ENCODE measurements around the gene GRIK2. TPM values are rescaled to one million over a fixed set of nuclear protein-coding genes. Genes with fewer than 3 reads are reported as not detected.

Gene GRIK2
- total and polyA plus RNA-seq, 2 of the 4 experiments (the other 2 are of a cell fraction), result 8.2 to 15.2 TPM

GRCh38 chr6:101397199-101397598, 3.7 kb downstream of the GRIK2 start:
- ChIA-PET CTCF (no interaction called here), POLR2A (ENCODE audit: unreplicated experiment) (no interaction called here)
- Histone ChIP-seq H3K79me1 (ENCODE audit: low read depth in 1 of 2, low read length in 2 of 2) (peaks cover 5 to 11% of the 10 kb centered on the region in 2 experiments; a peak in 2 of 4 replicates), H4K8ac (ENCODE audit: low read depth in 2 of 2, low read length in 2 of 2) (no peak overlapping the region), H3K56ac (ENCODE audit: extremely low read depth, insufficient read depth, low read length) (no peak overlapping the region), H3K23ac (ENCODE audit: low read depth, low read length) (no peak overlapping the region), H3K9me1 (ENCODE audit: insufficient read depth, low read length) (0 out of 2 replicates have a peak, but pooled peaks cover 2% of the 10 kb centered on the region), H3K4me3 (ENCODE audit: insufficient read depth, low read depth, low read length) (no peak overlapping the region), H2AK5ac (ENCODE audit: low read depth, low read length) (no peak overlapping the region), H3K27ac (ENCODE audit: insufficient read depth, low read length) (no peak overlapping the region), H4K20me1 (ENCODE audit: insufficient read depth, low read length) (no peaks in the 10 kb centered on the region), H3K4me1 (ENCODE audit: control insufficient read depth, insufficient read depth, low read length) (0 out of 2 replicates have a peak, but pooled peaks cover 3% of the 10 kb centered on the region), H3K18ac (ENCODE audit: low read depth, low read length) (no peak overlapping the region), H2AK9ac (replicated peaks; ENCODE audit: low read depth, low read length, poor library complexity) (no peak overlapping the region), H3K4ac (ENCODE audit: low read depth, low read length) (no peak overlapping the region), H2BK120ac (ENCODE audit: low read depth, low read length) (no peak overlapping the region), H2BK5ac (ENCODE audit: low read depth, low read length, poor library complexity, severe bottlenecking) (no peak overlapping the region), H4K91ac (ENCODE audit: insufficient read depth, low read depth, low read length) (no peak overlapping the region), H3K27me3 (ENCODE audit: control insufficient read depth, insufficient read depth, low read length) (no peaks in the 10 kb centered on the region; the same call in 1 of the 2 replicates), H2AFZ (replicated peaks; ENCODE audit: low read length, poor library complexity) (no peak overlapping the region), H3K9me3 (ENCODE audit: control insufficient read depth, insufficient read depth, low read length) (no peaks in the 10 kb centered on the region), H3K4me2 (ENCODE audit: low read depth, low read length) (no peak overlapping the region), H3K9ac (ENCODE audit: low read depth, low read length) (no peak overlapping the region), H3K14ac (replicated peaks; ENCODE audit: low read depth, low read length) (no peak overlapping the region), H2BK15ac (ENCODE audit: low read depth, low read length) (no peak overlapping the region), H2BK20ac (ENCODE audit: low read depth, low read length) (no peak overlapping the region), H3K36me3 (ENCODE audit: control insufficient read depth, insufficient read depth, low read length) (no peaks in the 10 kb centered on the region; the same call in 1 of the 2 replicates), H4K5ac (ENCODE audit: low read depth, low read length) (no peak overlapping the region)
- no peak for TF ChIP-seq ELK1 (IDR thresholded peaks at IDR 0.05; ENCODE audit: borderline replicate concordance, low read depth, low read length)
- TF ChIP-seq RFX5 (IDR thresholded peaks at IDR 0.05; ENCODE audit: low read depth, low read length), result no peak
- peak; percentile 45; the same call in 1 of the 2 replicates for TF ChIP-seq SMC3 (IDR thresholded peaks at IDR 0.05; ENCODE audit: low read depth, low read length)
- TF ChIP-seq MAFK (IDR thresholded peaks at IDR 0.05; ENCODE audit: low read depth, low read length), result no peak
- TF ChIP-seq CTCF (conservative IDR thresholded peaks at IDR 0.05; ENCODE audit: low read depth, low read length), result peak; percentile 54
- TF ChIP-seq RAD21 (IDR thresholded peaks at IDR 0.05; ENCODE audit: low read length), result peak; percentile 72
- dilution Hi-C loops (cut with HindIII; ENCODE audit: low sequenced_read_pairs, unreplicated experiment) (no loop called here), in situ Hi-C loops (cut with MboI; ENCODE audit: low sequenced_read_pairs) (no loop called here), intact Hi-C loops (cut with micrococcal nuclease) (loop anchor here (5.0 to 10.0 kb wide), 4 partner anchors 410 to 1292 kb away; no protein-coding TSS in a partner anchor)
- ATAC-seq (ENCODE audit: low read depth), result no peak
- no TSS peak for BruUV-seq (replicated peaks)
- no CpG with 5 or more reads among the region's 4 CpGs for WGBS, 2 experiments (ENCODE audit: extremely low coverage in 2 of 2, insufficient read length in 1 of 2)
- DNase-seq, result peak; percentile 70

All from IMR-90 (cell line).